ENCODE data around the gene RFC3.
A peak's percentile ranks its signal among the peaks of the same experiment; 100 is the strongest.

Gene RFC3

DNA sequence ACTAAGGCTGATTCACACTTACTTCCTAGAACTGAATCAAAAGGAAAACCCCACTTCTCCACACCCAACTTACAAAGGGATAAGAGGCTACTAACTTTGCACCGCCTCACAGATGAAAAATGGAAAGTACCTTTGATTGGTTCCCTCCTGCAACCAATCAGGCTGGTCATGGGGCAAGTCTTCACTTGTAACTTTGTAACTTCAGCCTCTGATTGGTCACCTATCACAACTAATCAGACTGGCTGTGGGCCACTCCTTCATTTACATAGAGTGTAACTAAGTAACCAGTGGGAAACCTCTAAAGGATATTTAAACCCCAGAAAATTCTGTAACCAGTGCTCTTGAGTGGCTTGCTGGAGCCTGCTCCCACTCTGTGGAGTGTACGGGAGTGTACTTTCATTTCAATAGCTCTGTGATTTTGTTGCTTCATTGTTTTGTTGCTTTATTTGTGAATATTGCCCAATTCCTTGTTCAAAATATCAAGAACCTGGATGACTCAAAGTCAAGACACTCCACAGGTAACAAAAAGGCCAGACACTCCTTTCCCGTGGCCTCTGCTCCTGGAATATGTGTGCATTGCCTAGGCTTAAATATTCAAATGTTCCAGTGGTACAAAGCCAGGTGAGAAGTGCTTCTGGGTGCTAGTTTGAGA, 50.5 kb downstream of the RFC3 start:
- DNase-seq: no peak

DNA sequence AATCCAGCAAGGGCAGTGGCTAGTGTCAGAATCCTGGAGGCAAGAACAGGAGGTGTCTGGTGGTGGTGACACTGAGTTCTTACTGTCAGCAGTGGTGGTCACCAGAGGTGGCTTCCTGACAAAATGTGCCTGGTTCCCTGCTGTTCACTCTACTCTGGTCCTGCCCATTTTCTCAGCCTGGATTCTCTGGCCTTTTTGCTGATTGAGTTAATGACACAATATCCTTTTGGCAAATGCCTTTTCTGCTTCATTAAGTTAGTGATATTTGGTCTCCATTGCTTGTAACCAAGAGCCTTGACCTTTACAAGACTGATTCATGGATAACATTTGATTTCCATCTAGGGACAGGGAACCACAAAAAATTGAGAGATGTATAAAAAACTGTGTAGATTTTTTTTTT, 51.1 kb downstream of the RFC3 start:
- DNase-seq: no peak

DNA sequence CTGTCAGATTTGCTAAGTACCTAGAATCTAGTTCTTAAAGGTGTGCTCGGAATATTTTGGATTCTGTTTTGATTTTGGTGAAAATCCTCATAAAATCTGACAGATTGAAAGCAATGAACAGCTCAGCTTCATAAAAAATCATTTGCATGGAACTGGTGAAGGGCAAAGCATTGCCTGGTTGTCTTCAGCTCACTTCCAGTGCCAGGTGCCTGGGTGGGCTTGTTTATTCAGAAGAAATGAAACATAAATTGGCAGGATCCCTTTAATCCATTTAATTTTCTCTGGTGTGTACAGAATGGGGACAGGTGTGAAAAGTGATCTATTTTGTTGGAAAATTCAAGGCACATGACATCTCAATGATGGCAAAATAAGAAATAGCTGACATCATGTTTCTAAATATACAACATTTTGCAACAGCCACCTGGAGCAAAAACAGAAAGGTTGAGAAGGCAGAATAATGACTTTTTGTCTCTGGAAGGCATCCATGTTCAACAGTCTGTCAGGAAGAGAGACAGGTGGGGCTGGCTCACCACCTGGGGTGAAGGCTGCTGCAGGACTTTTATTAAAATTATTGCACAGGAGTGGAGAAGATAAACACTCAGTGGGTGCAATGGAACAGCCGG, 52.2 kb downstream of the RFC3 start:
- peak; percentile 77 for DNase-seq

DNA sequence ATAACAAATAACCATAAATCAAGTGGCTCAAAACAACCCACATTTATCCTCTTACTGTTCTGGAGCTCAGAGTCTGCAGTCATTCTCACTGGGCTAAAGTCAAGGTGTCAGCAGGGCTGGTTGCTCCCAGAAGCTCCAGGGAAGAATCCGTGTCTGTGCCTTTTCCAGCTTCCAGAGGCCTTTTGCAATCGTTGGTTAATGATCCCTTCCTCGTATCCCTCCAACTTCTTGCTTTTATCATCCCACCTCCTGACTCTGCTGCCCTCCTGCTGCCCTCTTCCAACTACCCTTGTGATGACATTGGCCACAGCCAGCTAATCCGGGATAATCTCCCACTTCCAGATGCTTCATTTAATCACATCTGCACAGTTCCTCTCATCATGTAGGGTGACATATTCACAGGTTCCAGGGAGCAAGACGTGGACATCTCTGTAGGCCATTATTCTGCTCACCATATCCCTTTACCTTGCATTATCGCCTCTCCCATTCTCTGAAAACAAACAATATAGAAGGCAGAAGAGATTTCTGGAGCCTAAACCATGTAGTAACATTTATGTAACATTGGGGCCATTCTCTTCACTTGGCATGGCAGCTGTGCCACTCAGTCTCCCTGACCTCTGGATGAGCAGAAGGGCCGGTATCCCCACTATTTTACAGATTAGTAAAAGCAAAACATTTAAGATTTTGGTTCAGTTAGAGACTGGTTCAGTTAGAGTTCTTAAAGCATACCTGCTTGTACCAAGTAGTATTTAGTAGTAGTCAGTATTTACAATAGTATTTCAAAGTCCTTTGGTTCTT, 53.5 kb downstream of the RFC3 start:
- DNase-seq: no peak

DNA sequence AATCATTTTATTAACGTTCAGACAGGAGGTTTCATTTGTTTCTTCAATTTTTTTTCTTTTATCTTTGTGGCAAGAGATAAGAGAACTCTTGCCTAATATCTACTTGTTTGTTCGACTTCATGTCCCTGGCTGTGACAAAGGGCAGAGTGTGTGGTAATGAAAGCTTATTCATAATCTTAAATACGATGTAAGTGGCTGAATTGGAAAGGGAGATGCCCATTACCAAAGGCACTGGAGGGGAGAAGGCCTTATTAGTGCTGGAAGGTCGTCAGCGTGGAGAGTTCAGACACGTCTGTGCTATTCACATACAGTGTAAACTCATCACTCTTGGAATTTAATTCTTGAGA, 54.0 kb downstream of the RFC3 start:
- DNase-seq: no peak

DNA sequence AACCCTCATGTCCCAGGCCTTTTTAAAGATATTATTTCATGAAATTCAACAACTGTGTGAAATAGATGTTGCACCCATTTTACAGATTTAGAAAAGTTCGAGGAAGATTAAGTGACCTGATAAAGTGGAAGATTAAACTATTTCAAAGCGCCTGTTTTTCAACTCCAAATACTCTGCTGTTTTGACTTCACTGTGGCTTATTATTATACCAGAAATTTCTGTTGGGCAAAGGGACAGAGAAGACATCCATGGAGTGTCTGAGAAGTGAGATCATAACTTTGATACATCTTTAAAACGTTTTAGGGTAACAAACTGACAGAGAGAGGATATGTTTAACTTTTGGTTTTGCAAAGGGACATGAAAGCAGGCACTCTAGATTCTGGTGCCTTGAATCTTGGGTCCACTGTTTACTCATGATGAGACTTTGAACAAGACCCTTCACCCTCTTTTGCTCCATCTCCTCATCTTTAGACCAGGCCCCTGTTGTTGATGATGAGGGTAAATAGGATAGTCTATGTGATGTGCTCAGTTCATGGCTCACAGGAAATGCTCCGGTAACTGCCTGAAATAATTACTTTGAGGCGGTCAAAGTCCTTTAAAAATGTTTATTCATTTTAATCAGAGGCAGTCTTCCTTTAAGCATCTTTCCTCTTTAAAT, 55.4 kb downstream of the RFC3 start:
- no peak for DNase-seq

DNA sequence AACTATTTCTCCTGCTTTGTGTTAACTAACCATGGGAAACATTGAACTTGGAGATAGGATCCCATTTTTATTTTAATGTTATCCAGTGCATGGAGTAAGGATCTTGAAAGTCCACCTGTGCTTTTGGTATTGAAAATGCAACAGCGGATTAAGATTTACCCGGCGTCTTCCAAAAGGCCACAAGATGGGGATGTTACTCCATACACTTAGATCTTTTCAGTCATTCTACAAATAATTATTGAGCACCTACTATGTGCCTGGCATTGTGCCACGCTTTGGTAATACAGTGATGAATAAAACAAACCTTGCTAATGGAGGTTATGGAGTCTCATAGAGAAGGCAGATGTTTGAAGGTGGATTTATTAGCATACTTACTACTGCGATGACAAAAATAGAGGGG, 56.9 kb downstream of the RFC3 start:
- DNase-seq: no peak

DNA sequence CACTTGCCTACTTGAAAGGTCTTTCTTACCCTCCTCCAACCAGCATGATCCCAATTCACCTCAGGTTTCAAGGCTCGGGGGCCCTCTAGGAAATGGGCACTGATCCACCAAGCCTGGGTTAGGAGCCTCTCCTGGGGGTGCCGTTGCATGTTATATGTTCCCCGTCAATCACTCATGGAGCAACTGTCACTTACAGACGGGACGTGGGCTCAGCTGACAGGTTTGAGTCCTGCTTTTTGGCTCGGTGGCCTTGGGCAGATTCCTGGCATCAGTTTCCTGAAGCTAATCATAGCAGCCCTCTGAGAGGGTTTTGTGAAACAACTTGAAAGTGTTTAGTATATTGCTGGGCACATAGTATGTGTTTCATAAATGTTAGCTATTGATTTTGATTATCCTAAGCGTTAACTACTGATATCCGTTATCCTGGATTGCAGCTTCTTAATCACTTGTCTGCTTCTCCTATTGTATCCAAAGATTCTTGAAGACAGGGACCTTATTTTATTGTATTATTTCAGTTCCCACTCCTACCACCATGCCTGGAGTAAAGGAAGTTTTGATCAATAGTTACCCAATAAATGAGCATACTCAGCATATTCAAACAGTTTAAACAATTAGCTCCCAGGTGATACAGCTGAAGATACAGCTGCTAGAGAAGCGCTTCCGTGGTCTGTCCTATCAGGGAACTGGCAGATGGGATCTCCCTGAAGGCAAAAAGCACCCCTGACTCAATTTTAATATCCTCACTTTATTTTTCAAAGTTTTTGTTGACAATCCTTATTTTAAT, 57.9 kb downstream of the RFC3 start:
- no peak for DNase-seq

DNA sequence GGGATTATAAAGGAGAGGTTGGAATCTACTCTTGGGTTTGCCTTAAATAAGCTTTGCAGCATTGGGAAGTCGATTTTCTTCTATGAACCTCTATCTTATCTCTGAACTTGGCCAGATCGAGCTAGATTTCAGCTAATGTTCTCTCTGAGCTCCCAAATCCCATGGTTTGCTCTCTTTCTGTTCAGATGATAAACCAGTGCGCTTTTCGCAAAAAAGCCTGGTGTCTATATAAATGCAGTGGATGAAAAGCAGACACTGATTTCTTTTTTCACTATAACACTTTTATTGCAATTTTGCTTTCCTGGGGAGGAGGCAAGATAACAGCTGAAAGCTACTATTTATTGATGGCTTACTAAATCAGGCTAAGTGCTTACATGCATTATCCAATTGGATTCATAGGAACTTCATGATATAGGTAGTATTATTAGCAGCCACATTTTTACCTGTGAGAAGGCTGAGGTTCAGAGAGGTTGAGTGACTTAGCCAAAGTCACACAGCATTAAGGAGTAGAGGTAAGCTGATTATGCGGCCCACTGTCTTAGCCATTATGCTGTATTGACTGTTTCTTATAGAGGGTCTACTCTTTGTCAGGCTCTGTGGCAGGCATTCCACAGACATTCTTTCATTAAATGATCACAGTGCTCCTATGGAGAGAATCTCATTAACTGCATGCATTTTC, 58.9 kb downstream of the RFC3 start:
- no peak for DNase-seq

DNA sequence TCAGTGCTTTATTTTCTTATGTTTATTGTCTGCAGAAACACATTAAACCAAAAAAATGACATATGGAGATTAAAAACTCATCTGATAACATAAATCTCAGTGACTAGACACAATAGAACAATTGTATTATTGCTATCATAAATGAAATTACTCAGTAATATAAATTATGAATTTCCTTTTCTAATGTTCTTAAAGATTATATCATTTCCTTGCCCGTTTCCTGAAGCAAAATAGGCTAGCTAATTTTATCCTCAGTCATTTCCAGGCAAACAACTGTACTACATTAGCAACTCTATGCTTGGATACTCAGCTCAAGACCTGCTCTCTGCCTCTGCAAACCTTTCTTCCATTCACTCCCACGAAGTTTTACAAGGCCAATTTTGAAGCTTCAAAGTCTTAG, 61.2 kb downstream of the RFC3 start:
- DNase-seq: no peak

DNA sequence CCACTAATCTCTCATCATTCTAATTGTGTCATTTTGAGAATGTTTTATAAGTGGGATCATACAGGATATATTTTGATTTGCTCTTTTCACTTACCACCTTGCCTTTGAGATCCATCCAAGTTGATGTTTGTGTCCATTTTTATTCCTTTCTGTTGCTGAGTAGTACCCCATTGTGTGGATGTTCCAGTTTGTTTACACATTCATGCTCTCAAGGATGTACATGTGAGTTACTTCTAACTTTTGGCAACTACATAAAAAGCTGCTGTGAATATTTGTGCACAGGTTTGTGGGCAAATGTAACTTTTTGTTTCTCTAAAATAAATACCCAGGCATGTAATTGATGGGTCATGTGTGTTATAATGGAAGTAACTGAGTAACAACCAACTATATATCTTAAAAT, 64.9 kb downstream of the RFC3 start:
- no peak for DNase-seq

DNA sequence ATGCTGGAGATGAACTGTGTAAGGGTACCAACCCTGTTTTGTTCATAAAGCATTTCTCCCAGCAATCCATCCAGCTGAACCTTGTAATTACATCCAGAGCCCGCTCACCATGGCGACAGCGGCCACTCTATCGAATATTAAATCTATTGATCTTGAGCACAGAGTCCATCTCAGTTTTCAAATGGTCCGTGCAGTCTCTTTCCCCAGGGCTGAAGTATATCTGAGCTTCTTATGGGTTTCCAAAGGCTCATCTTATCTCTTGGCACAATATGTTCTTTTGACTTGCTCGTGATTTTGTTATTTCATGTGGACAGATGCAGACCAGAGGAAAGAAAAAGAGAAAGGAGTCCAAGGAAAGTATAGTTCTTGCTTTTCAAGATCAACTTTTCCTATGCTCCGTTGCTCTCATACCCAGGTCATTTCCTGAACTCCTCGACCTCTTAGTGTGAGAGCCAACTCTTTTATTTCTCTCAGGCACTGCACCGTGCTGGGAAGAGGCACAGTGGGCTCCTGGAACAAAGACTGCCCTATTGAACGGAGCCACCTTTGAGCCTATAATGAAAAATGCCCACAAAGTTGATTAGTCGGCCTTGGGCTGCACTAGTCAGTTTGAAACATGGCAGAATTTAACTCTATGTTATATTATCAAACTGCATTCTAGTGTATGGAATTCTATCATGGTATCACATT, 66.7 kb downstream of the RFC3 start:
- DNase-seq: no peak
